Keratinocyte (primary cell): ENCODE data around the gene CENPS. TPM values are rescaled to one million over a fixed set of nuclear protein-coding genes. Genes with fewer than 3 reads are reported as not detected.

Experiments used
- DNase-seq: peaks from one replicate; pipeline ENCODE4 v3.0.0-alpha.2; 2011; ENCODE audit warnings: low read depth, missing footprints, low spot score
- FAIRE-seq: peaks from 2 replicates; lab custom pipeline; 2011; peaks lifted over from hg19 to GRCh38; lab: Jason Lieb, UNC
- H2AFZ ChIP-seq: 2 replicates; pipeline ENCODE4 v1.6.0; 2012; ENCODE audit warnings: low read length, control low read depth, inconsistent platforms; ENCODE audit not compliant: control insufficient read depth
- H3K27ac ChIP-seq: 2 replicates; pipeline ENCODE4 v1.5.1; 2011; ENCODE audit warnings: low read length; ENCODE audit not compliant: control insufficient read depth, insufficient read depth
- H3K27me3 ChIP-seq: 3 replicates; pipeline ENCODE4 v1.6.0; 2011; ENCODE audit warnings: low read length; ENCODE audit not compliant: control insufficient read depth, insufficient read depth; ENCODE audit errors: extremely low read depth
- H3K36me3 ChIP-seq, 2 experiments: 2 replicates in 1 of 2; 3 replicates in 1 of 2; pipeline ENCODE4 v1.5.1; 2011; ENCODE audit warnings: low read length in 2 of 2, mild to moderate bottlenecking in 1 of 2; ENCODE audit not compliant: control insufficient read depth in 2 of 2, insufficient read depth in 2 of 2; ENCODE audit errors: extremely low read depth in 1 of 2
- H3K4me1 ChIP-seq: 3 replicates; pipeline ENCODE4 v1.5.1; 2011; ENCODE audit warnings: low read length; ENCODE audit not compliant: control insufficient read depth, insufficient read depth; ENCODE audit errors: extremely low read depth
- H3K4me2 ChIP-seq: 3 replicates; pipeline ENCODE4 v1.6.0; 2011; ENCODE audit warnings: low read depth, low read length; ENCODE audit not compliant: control insufficient read depth, insufficient read depth; ENCODE audit errors: extremely low read depth
- H3K4me3 ChIP-seq, 3 experiments: fragments of 200-600 bp in 1 of 3; sonication (generic) in 1 of 3; 2 replicates in 2 of 3; 3 replicates in 1 of 3; pipeline ENCODE4 v1.5.1; 2011 to 2016; ENCODE audit warnings: low read length in 3 of 3, mild to moderate bottlenecking in 3 of 3, control low read depth in 2 of 3, inconsistent platforms in 1 of 3, low read depth in 1 of 3, mixed read lengths in 1 of 3, mixed run types in 1 of 3, moderate library complexity in 1 of 3; ENCODE audit not compliant: control insufficient read depth in 2 of 3, insufficient read depth in 2 of 3; ENCODE audit errors: extremely low read depth in 1 of 3
- H3K79me2 ChIP-seq: 2 replicates; pipeline ENCODE4 v1.6.0; 2012; ENCODE audit warnings: low read length; ENCODE audit not compliant: control insufficient read depth, insufficient read depth
- H3K9ac ChIP-seq: 3 replicates; pipeline ENCODE4 v1.6.0; 2011; ENCODE audit warnings: low read length; ENCODE audit not compliant: control insufficient read depth, insufficient read depth; ENCODE audit errors: extremely low read depth
- H3K9me1 ChIP-seq: 3 replicates; pipeline ENCODE4 v1.6.0; 2011; ENCODE audit warnings: low read length; ENCODE audit not compliant: control insufficient read depth, insufficient read depth; ENCODE audit errors: extremely low read depth
- H3K9me3 ChIP-seq: 2 replicates; pipeline ENCODE4 v1.5.1; 2012; ENCODE audit warnings: low read depth, low read length; ENCODE audit not compliant: control insufficient read depth
- H4K20me1 ChIP-seq: 3 replicates; pipeline ENCODE4 v1.6.0; 2011; ENCODE audit warnings: low read length; ENCODE audit not compliant: control insufficient read depth, insufficient read depth; ENCODE audit errors: extremely low read depth
- CTCF ChIP-seq, 3 experiments: IDR thresholded peaks in 1 of 3; conservative IDR thresholded peaks in 1 of 3; optimal IDR thresholded peaks in 1 of 3; 2 replicates in 2 of 3; 3 replicates in 1 of 3; pipeline versions ENCODE3 to v1.5.1; 2011; ENCODE audit warnings: low read length in 3 of 3, mild to moderate bottlenecking in 3 of 3, moderate library complexity in 2 of 3, control low read depth in 1 of 3, inconsistent platforms in 1 of 3; ENCODE audit not compliant: insufficient read depth in 2 of 3; ENCODE audit errors: extremely low read depth in 1 of 3
- EZH2 ChIP-seq: IDR thresholded peaks from one replicate; pipeline ENCODE4 v1.6.1; 2012; ENCODE audit warnings: inconsistent platforms, mild to moderate bottlenecking, low read length, moderate library complexity
- dilution Hi-C: fragments of 300-500 bp; cut with MboI; formaldehyde crosslinking; loops from one replicate; pipeline ENCODE4 v1.7.0; 2020; ENCODE audit warnings: low sequenced_read_pairs; ENCODE audit not compliant: extremely low pct_ligation_motif_present
- polyA plus RNA-seq, 5 experiments: library from polyadenylated mRNA; depleted of rRNA in 3 of 5; stranded (reverse) in 3 of 5; stranded (forward) in 1 of 5; unstranded in 1 of 5; fragments of >200 nt; gene quantifications; 1 replicate in 1 of 5; 2 replicates in 3 of 5; 3 replicates in 1 of 5; pipeline versions ENCODE4 v1.2.1 to v1.2.3, GENCODE V29; 2011 to 2012; ENCODE audit warnings: missing spikeins in 2 of 5, low read depth in 1 of 5, low replicate concordance in 1 of 5

Gene CENPS
- polyA plus RNA-seq, 1 donor (not counting 4 experiments of a cell fraction or from before 2014, with no cell fraction given) = 10.3 TPM

GRCh38 chr1:10433790-10434189 lies 3.6 kb downstream of the CENPS start:
- dilution Hi-C loops = no loop called here
- FAIRE-seq (no peak), DNase-seq (no peak)
- no peak overlapping the region for H2AFZ ChIP-seq
- H3K36me3 ChIP-seq = peaks cover 0 to 2% of the 10 kb centered on the region in 2 experiments
- no peak for TF ChIP-seq EZH2
- TF ChIP-seq CTCF (optimal IDR thresholded peaks at IDR 0.05 in 1 of 3, IDR thresholded peaks at IDR 0.05 in 1 of 3, conservative IDR thresholded peaks at IDR 0.05 in 1 of 3; ENCODE audit: extremely low read depth in 1 of 3, insufficient read depth in 2 of 3, low read length in 3 of 3) = no peak
- no peaks in the 10 kb centered on the region for H3K9me1 ChIP-seq
- H3K79me2 ChIP-seq = peaks cover 10% of the 10 kb centered on the region
- no peaks in the 10 kb centered on the region for H4K20me1 ChIP-seq
- no peak overlapping the region for H3K27ac ChIP-seq
- no peak overlapping the region for H3K9ac ChIP-seq
- H3K9me3 ChIP-seq = no peaks in the 10 kb centered on the region
- no peak overlapping the region for H3K4me2 ChIP-seq
- no peak overlapping the region for H3K4me3 ChIP-seq
- no peaks in the 10 kb centered on the region for H3K27me3 ChIP-seq
- peaks cover 12% of the 10 kb centered on the region for H3K4me1 ChIP-seq

GRCh38 chr1:10434590-10434989 lies 4.4 kb downstream of the CENPS start:
- H3K9me1 ChIP-seq = no peaks in the 10 kb centered on the region
- H3K27me3 ChIP-seq = no peaks in the 10 kb centered on the region
- H2AFZ ChIP-seq = no peak overlapping the region
- DNase-seq = no peak
- no peaks in the 10 kb centered on the region for H4K20me1 ChIP-seq
- no peak for FAIRE-seq
- no peak overlapping the region for H3K9ac ChIP-seq
- no peak overlapping the region for H3K4me2 ChIP-seq
- no peak overlapping the region for H3K4me3 ChIP-seq
- H3K79me2 ChIP-seq = peaks cover 10% of the 10 kb centered on the region
- TF ChIP-seq EZH2 (no peak), CTCF (optimal IDR thresholded peaks at IDR 0.05 in 1 of 3, IDR thresholded peaks at IDR 0.05 in 1 of 3, conservative IDR thresholded peaks at IDR 0.05 in 1 of 3; ENCODE audit: extremely low read depth in 1 of 3, insufficient read depth in 2 of 3, low read length in 3 of 3) (no peak)
- H3K9me3 ChIP-seq = no peaks in the 10 kb centered on the region
- H3K36me3 ChIP-seq = peaks cover 0 to 2% of the 10 kb centered on the region in 2 experiments
- dilution Hi-C loops = no loop called here
- no peak overlapping the region for H3K27ac ChIP-seq
- H3K4me1 ChIP-seq = peaks cover 12% of the 10 kb centered on the region
